Neural progenitor cell (in vitro differentiated cells): ENCODE data around the gene RAB39A. TPM values are rescaled to one million over a fixed set of nuclear protein-coding genes. Genes with fewer than 3 reads are reported as not detected.

Source experiments
- DNase-seq: peaks from one replicate; pipeline ENCODE4 v3.0.0-alpha.2; 2016; ENCODE audit warnings: low spot score
- H2AFZ ChIP-seq: fragments of 200-600 bp; sonication (generic); replicated peaks from 2 replicates; pipeline ENCODE4 v1.6.1; 2016; ENCODE audit warnings: antibody characterized with exemption
- H3F3A ChIP-seq: fragments of 200-600 bp; sonication (generic); 2 replicates; pipeline ENCODE4 v1.6.1; 2016; ENCODE audit warnings: antibody characterized with exemption, low read depth
- H3K27ac ChIP-seq: fragments of 200-600 bp; sonication (generic); 2 replicates; pipeline ENCODE4 v1.5.1; 2016; ENCODE audit warnings: mild to moderate bottlenecking
- H3K27me3 ChIP-seq: fragments of 200-600 bp; sonication (generic); 2 replicates; pipeline ENCODE4 v1.6.1; 2016; ENCODE audit warnings: mild to moderate bottlenecking, moderate library complexity
- H3K36me3 ChIP-seq: fragments of 200-600 bp; sonication (generic); 2 replicates; pipeline ENCODE4 v1.5.1; 2016
- H3K4me1 ChIP-seq: fragments of 200-600 bp; sonication (generic); 2 replicates; pipeline ENCODE4 v1.6.1; 2016; ENCODE audit warnings: mixed run types
- H3K4me2 ChIP-seq: fragments of 200-600 bp; sonication (generic); 2 replicates; pipeline ENCODE4 v1.6.1; 2016
- H3K4me3 ChIP-seq: fragments of 200-600 bp; sonication (generic); 2 replicates; pipeline ENCODE4 v1.5.1; 2016
- H3K79me2 ChIP-seq: fragments of 200-600 bp; sonication (generic); 2 replicates; pipeline ENCODE4 v1.6.1; 2016; ENCODE audit warnings: low read depth
- H3K9ac ChIP-seq: fragments of 200-600 bp; sonication (generic); 2 replicates; pipeline ENCODE4 v1.6.1; 2016
- H3K9me3 ChIP-seq: fragments of 200-600 bp; sonication (generic); 2 replicates; pipeline ENCODE4 v1.5.1; 2016; ENCODE audit warnings: low read depth
- H4K20me1 ChIP-seq: fragments of 200-600 bp; sonication (generic); 2 replicates; pipeline ENCODE4 v1.6.1; 2016; ENCODE audit warnings: low read depth
- H3K27ac Mint-ChIP-seq: 3 replicates; pipeline ENCODE4 v1.8.0; 2021; ENCODE audit warnings: mixed read lengths
- H3K27me3 Mint-ChIP-seq: 2 replicates; pipeline ENCODE4 v1.8.0; 2022; ENCODE audit warnings: low read depth, mild to moderate bottlenecking, inconsistent platforms, moderate library complexity, mixed read lengths; ENCODE audit not compliant: insufficient read depth
- H3K36me3 Mint-ChIP-seq: 3 replicates; pipeline ENCODE4 v1.8.0; 2021; ENCODE audit warnings: mixed read lengths
- H3K4me1 Mint-ChIP-seq: 3 replicates; pipeline ENCODE4 v1.8.0; 2021; ENCODE audit warnings: mixed read lengths
- H3K4me3 Mint-ChIP-seq: 3 replicates; pipeline ENCODE4 v1.8.0; 2021; ENCODE audit warnings: mild to moderate bottlenecking, moderate library complexity, mixed read lengths
- H3K9me3 Mint-ChIP-seq: 3 replicates; pipeline ENCODE4 v1.8.0; 2020; ENCODE audit warnings: mixed read lengths
- CTCF ChIP-seq: fragments of 200-600 bp; sonication (generic); IDR thresholded peaks from 2 replicates; pipeline ENCODE4 v1.5.1; 2017; ENCODE audit warnings: antibody characterized with exemption, mild to moderate bottlenecking
- EZH2 ChIP-seq: fragments of 200-600 bp; sonication (generic); IDR thresholded peaks from 2 replicates; pipeline ENCODE4 v1.6.1; 2017; ENCODE audit warnings: antibody characterized with exemption, mild to moderate bottlenecking, moderate library complexity
- EZH2phosphoT487 ChIP-seq: fragments of 200-600 bp; sonication (generic); IDR thresholded peaks from 2 replicates; pipeline ENCODE4 v1.6.1; 2017; ENCODE audit warnings: antibody characterized with exemption
- total RNA-seq: library from RNA; depleted of rRNA; stranded (reverse); fragments of >200 nt; gene quantifications from 2 replicates; pipeline ENCODE4 v1.2.3, GENCODE V29; 2015; ENCODE audit warnings: low replicate concordance

The RAB39A gene
- total RNA-seq, 1 donor from 2014 or later: 13.2 TPM

DNA sequence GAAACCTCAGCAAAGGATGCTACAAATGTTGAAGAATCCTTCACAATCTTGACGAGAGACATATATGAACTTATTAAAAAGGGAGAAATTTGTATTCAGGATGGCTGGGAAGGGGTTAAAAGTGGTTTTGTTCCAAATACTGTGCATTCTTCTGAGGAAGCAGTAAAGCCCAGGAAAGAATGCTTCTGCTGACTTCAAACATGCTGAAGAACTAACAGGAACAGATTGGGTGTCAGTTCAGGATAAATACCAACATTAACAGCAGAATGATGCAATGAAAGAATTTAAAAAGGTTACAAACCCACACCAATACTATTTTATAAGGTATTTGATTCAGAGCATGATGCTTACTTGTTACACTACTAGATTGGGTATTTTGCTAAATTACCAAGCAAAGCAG lies 33.9 kb downstream of the RAB39A start:
- Mint-ChIP-seq H3K4me1 (no peaks in the 10 kb centered on the region), H3K27ac (no peak overlapping the region), H3K36me3 (peaks cover 4% of the 10 kb centered on the region), H3K27me3 (no peaks in the 10 kb centered on the region), H3K9me3 (no peaks in the 10 kb centered on the region), H3K4me3 (no peak overlapping the region)
- TF ChIP-seq CTCF: no peak
- no peak for TF ChIP-seq EZH2phosphoT487
- no peak overlapping the region for H3K4me3 ChIP-seq
- H3K9ac ChIP-seq: no peak overlapping the region
- no peaks in the 10 kb centered on the region for H3K9me3 ChIP-seq
- peaks cover 8% of the 10 kb centered on the region for H3K36me3 ChIP-seq
- H2AFZ ChIP-seq: no peak overlapping the region
- peaks cover 2% of the 10 kb centered on the region for H3K4me1 ChIP-seq
- no peaks in the 10 kb centered on the region for H3K27me3 ChIP-seq
- H3K4me2 ChIP-seq: no peak overlapping the region
- no peak for DNase-seq
- no peak overlapping the region for H3K27ac ChIP-seq
- peaks cover 4% of the 10 kb centered on the region for H3F3A ChIP-seq
- H3K79me2 ChIP-seq: peaks cover 6% of the 10 kb centered on the region
- H4K20me1 ChIP-seq: no peaks in the 10 kb centered on the region

DNA sequence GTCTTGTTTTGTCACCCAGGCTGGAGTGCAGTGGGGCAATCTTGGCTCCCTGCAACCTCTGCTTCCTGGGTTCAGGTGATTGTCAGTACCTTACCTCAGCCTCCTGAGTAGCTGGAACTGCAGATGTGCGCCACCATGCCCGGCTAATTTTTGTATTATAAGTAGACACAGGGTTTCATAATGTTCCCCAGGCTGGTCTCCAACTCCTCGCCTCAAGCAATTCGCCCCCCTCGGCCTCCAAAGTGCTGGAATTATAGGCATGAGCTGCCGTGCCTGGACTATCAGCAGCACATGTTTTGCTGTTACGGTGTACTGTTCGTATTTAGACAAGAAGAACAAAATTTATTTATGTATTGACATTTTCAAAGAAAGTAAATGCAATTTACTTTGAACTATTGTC lies 34.8 kb downstream of the RAB39A start:
- no peak for DNase-seq
- H3K4me2 ChIP-seq: no peak overlapping the region
- H3K4me1 Mint-ChIP-seq: no peaks in the 10 kb centered on the region
- H3F3A ChIP-seq: peaks cover 4% of the 10 kb centered on the region
- H3K36me3 Mint-ChIP-seq: peaks cover 6% of the 10 kb centered on the region
- no peaks in the 10 kb centered on the region for H3K9me3 Mint-ChIP-seq
- H3K4me1 ChIP-seq: no peaks in the 10 kb centered on the region
- H3K27me3 ChIP-seq: no peaks in the 10 kb centered on the region
- no peak overlapping the region for H3K27ac Mint-ChIP-seq
- H4K20me1 ChIP-seq: no peaks in the 10 kb centered on the region
- H3K36me3 ChIP-seq: peaks cover 8% of the 10 kb centered on the region
- H3K27me3 Mint-ChIP-seq: no peaks in the 10 kb centered on the region
- H3K9me3 ChIP-seq: no peaks in the 10 kb centered on the region
- no peak overlapping the region for H2AFZ ChIP-seq
- H3K9ac ChIP-seq: no peak overlapping the region
- TF ChIP-seq EZH2 (no peak), EZH2phosphoT487 (no peak), CTCF (no peak)
- H3K27ac ChIP-seq: no peak overlapping the region
- no peak overlapping the region for H3K4me3 ChIP-seq
- H3K79me2 ChIP-seq: peaks cover 4% of the 10 kb centered on the region
- H3K4me3 Mint-ChIP-seq: no peak overlapping the region

DNA sequence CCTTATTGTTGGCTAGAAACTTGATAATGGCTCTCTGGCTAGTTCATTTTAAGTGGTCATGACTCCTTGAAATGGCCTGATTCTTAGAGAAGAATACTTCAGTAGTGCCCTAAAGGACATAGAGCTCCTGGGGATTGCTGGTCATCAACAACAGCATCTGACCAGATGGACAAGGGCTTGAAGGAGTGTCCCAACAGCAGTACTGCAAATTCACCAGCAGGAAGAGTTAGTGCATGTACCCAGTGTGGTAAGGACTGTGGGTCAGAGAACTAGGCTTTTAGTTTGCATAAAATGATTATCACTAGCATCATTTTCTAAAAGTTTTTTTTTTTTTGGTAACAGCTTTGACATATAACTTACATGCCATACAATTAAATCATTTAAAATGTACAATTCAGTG lies 41.0 kb downstream of the RAB39A start:
- Histone ChIP-seq H3K27ac (no peak overlapping the region), H3K36me3 (no peaks in the 10 kb centered on the region), H3K9me3 (no peaks in the 10 kb centered on the region), H3F3A (no peaks in the 10 kb centered on the region), H2AFZ (no peak overlapping the region), H3K4me1 (no peaks in the 10 kb centered on the region), H3K9ac (no peak overlapping the region), H4K20me1 (no peaks in the 10 kb centered on the region), H3K4me3 (no peak overlapping the region), H3K4me2 (no peak overlapping the region), H3K79me2 (no peaks in the 10 kb centered on the region), H3K27me3 (no peaks in the 10 kb centered on the region)
- H3K4me1 Mint-ChIP-seq: peaks cover 6% of the 10 kb centered on the region
- no peaks in the 10 kb centered on the region for H3K27me3 Mint-ChIP-seq
- peaks cover 1% of the 10 kb centered on the region for H3K36me3 Mint-ChIP-seq
- H3K4me3 Mint-ChIP-seq: no peak overlapping the region
- H3K27ac Mint-ChIP-seq: no peak overlapping the region
- H3K9me3 Mint-ChIP-seq: no peaks in the 10 kb centered on the region
- TF ChIP-seq EZH2: no peak
- TF ChIP-seq CTCF: peak; percentile 29
- TF ChIP-seq EZH2phosphoT487: no peak
- no peak for DNase-seq

- Histone ChIP-seq H3K27ac (no peak overlapping the region), H3K9ac (no peak overlapping the region), H3K9me3 (no peaks in the 10 kb centered on the region), H3K79me2 (no peaks in the 10 kb centered on the region), H3K36me3 (no peaks in the 10 kb centered on the region), H3K27me3 (no peaks in the 10 kb centered on the region), H3F3A (no peaks in the 10 kb centered on the region), H3K4me3 (no peak overlapping the region), H3K4me1 (no peaks in the 10 kb centered on the region), H2AFZ (no peak overlapping the region), H4K20me1 (no peaks in the 10 kb centered on the region), H3K4me2 (no peak overlapping the region)
- DNase-seq: no peak
- no peaks in the 10 kb centered on the region for H3K27me3 Mint-ChIP-seq
- peaks cover 1% of the 10 kb centered on the region for H3K36me3 Mint-ChIP-seq
- no peaks in the 10 kb centered on the region for H3K9me3 Mint-ChIP-seq
- TF ChIP-seq EZH2phosphoT487 (no peak), CTCF (no peak), EZH2 (no peak)
- H3K4me1 Mint-ChIP-seq: peaks cover 6% of the 10 kb centered on the region
- H3K27ac Mint-ChIP-seq: no peak overlapping the region
- H3K4me3 Mint-ChIP-seq: no peak overlapping the region
Observed at GRCh38 chr11:107970049-107970448, 41.8 kb downstream of the RAB39A start.
